HUES48 (cell line): ENCODE measurements around the gene FBXO33.

ENCODE experiments used
- H3K27ac ChIP-seq: one replicate; pipeline ENCODE4 v1.7.0; 2013; ENCODE audit warnings: low read depth, low read length, inconsistent platforms
- H3K27me3 ChIP-seq: 2 replicates; pipeline ENCODE4 v1.6.1; 2013; ENCODE audit warnings: mild to moderate bottlenecking, low read length; ENCODE audit not compliant: control insufficient read depth, insufficient read depth
- H3K36me3 ChIP-seq: 2 replicates; pipeline ENCODE4 v1.6.1; 2013; ENCODE audit warnings: low read length; ENCODE audit not compliant: control insufficient read depth, insufficient read depth
- H3K4me1 ChIP-seq: 2 replicates; pipeline ENCODE4 v1.6.1; 2013; ENCODE audit warnings: mild to moderate bottlenecking, low read length; ENCODE audit not compliant: control insufficient read depth, insufficient read depth
- H3K4me3 ChIP-seq: 2 replicates; pipeline ENCODE4 v1.5.1; 2013; ENCODE audit warnings: mild to moderate bottlenecking, low read depth, low read length
- H3K9ac ChIP-seq: 2 replicates; pipeline ENCODE4 v1.6.1; 2013; ENCODE audit warnings: mild to moderate bottlenecking, low read depth, low read length, moderate library complexity
- H3K9me3 ChIP-seq: 2 replicates; pipeline ENCODE4 v1.6.1; 2013; ENCODE audit warnings: low read length; ENCODE audit not compliant: control insufficient read depth, insufficient read depth

FBXO33 gene

GRCh38 chr14:39432179-39432618, at the start of gene FBXO33:
Gene FBXO33, minus strand, starts transcription at chr14:39432433. Its CDS starts 271 bp downstream, at chr14:39432162.
- peak within 1 kb of the TSS; percentile 100 for H3K4me3 ChIP-seq
- no peaks in the 10 kb centered on the region for H3K36me3 ChIP-seq
- no peaks in the 10 kb centered on the region for H3K9me3 ChIP-seq
- H3K27me3 ChIP-seq: no peaks in the 10 kb centered on the region
- H3K9ac ChIP-seq: peak within 1 kb of the TSS; percentile 100
- H3K4me1 ChIP-seq: peaks cover 8% of the 10 kb centered on the region
- peak within 1 kb of the TSS; percentile 100 for H3K27ac ChIP-seq

GRCh38 chr14:39474416-39474911, 42.2 kb upstream of the FBXO33 start:
- Histone ChIP-seq H3K9me3 (no peaks in the 10 kb centered on the region), H3K27ac (no peak overlapping the region), H3K4me1 (no peaks in the 10 kb centered on the region), H3K4me3 (no peak overlapping the region), H3K27me3 (no peaks in the 10 kb centered on the region), H3K36me3 (no peaks in the 10 kb centered on the region), H3K9ac (no peak overlapping the region)

GRCh38 chr14:39472078-39472477, 39.8 kb upstream of the FBXO33 start:
- Histone ChIP-seq H3K4me1 (no peaks in the 10 kb centered on the region; the same call in 1 of the 2 replicates), H3K36me3 (no peaks in the 10 kb centered on the region), H3K4me3 (no peak overlapping the region), H3K9ac (no peak overlapping the region), H3K9me3 (no peaks in the 10 kb centered on the region), H3K27ac (no peak overlapping the region), H3K27me3 (no peaks in the 10 kb centered on the region)

- H3K27me3 ChIP-seq: no peaks in the 10 kb centered on the region
Observed at GRCh38 chr14:39469094-39469710, 37.0 kb upstream of the FBXO33 start.

GRCh38 chr14:39467889-39468524, 35.8 kb upstream of the FBXO33 start:
- H3K36me3 ChIP-seq: no peaks in the 10 kb centered on the region
- H3K27ac ChIP-seq: no peak overlapping the region
- H3K4me1 ChIP-seq: no peaks in the 10 kb centered on the region; the same call in 1 of the 2 replicates
- no peaks in the 10 kb centered on the region for H3K27me3 ChIP-seq
- H3K4me3 ChIP-seq: no peak overlapping the region
- H3K9ac ChIP-seq: no peak overlapping the region
- no peaks in the 10 kb centered on the region for H3K9me3 ChIP-seq

More at GRCh38 chr14:39469094-39469710, 37.0 kb upstream of the FBXO33 start:
- Histone ChIP-seq H3K4me3 (no peak overlapping the region), H3K36me3 (no peaks in the 10 kb centered on the region), H3K27ac (no peak overlapping the region), H3K9me3 (no peaks in the 10 kb centered on the region), H3K4me1 (no peaks in the 10 kb centered on the region; the same call in 1 of the 2 replicates), H3K9ac (no peak overlapping the region)

GRCh38 chr14:39459795-39460478, 27.7 kb upstream of the FBXO33 start:
- Histone ChIP-seq H3K9ac (no peak overlapping the region), H3K9me3 (no peaks in the 10 kb centered on the region)

GRCh38 chr14:39456702-39457250, 24.5 kb upstream of the FBXO33 start:
- H3K36me3 ChIP-seq: no peaks in the 10 kb centered on the region
- no peaks in the 10 kb centered on the region for H3K27me3 ChIP-seq
- H3K9ac ChIP-seq: no peak overlapping the region

More at GRCh38 chr14:39459795-39460478, 27.7 kb upstream of the FBXO33 start:
- Histone ChIP-seq H3K27ac (no peak overlapping the region), H3K36me3 (no peaks in the 10 kb centered on the region), H3K27me3 (no peaks in the 10 kb centered on the region), H3K4me1 (no peaks in the 10 kb centered on the region), H3K4me3 (no peak overlapping the region)

GRCh38 chr14:39454906-39455539, 22.8 kb upstream of the FBXO33 start:
- no peaks in the 10 kb centered on the region for H3K36me3 ChIP-seq
- H3K9ac ChIP-seq: no peak overlapping the region
- no peak overlapping the region for H3K27ac ChIP-seq
- no peaks in the 10 kb centered on the region for H3K4me1 ChIP-seq
- no peak overlapping the region for H3K4me3 ChIP-seq
- H3K9me3 ChIP-seq: no peaks in the 10 kb centered on the region
- no peaks in the 10 kb centered on the region for H3K27me3 ChIP-seq

More at GRCh38 chr14:39456702-39457250, 24.5 kb upstream of the FBXO33 start:
- Histone ChIP-seq H3K27ac (no peak overlapping the region), H3K4me3 (no peak overlapping the region), H3K9me3 (no peaks in the 10 kb centered on the region), H3K4me1 (no peaks in the 10 kb centered on the region)

GRCh38 chr14:39452680-39453079, 20.4 kb upstream of the FBXO33 start:
- H3K36me3 ChIP-seq: no peaks in the 10 kb centered on the region

GRCh38 chr14:39451811-39452210, 19.6 kb upstream of the FBXO33 start:
- no peaks in the 10 kb centered on the region for H3K27me3 ChIP-seq
- no peak overlapping the region for H3K27ac ChIP-seq
- no peaks in the 10 kb centered on the region for H3K4me1 ChIP-seq
- no peaks in the 10 kb centered on the region for H3K36me3 ChIP-seq
- no peak overlapping the region for H3K4me3 ChIP-seq
- H3K9me3 ChIP-seq: no peaks in the 10 kb centered on the region
- no peak overlapping the region for H3K9ac ChIP-seq

More at GRCh38 chr14:39452680-39453079, 20.4 kb upstream of the FBXO33 start:
- no peak overlapping the region for H3K9ac ChIP-seq
- H3K27me3 ChIP-seq: no peaks in the 10 kb centered on the region
- no peak overlapping the region for H3K27ac ChIP-seq
- no peaks in the 10 kb centered on the region for H3K9me3 ChIP-seq
- H3K4me1 ChIP-seq: no peaks in the 10 kb centered on the region
- no peak overlapping the region for H3K4me3 ChIP-seq
